CD4-positive, alpha-beta T cell treated with Interleukin-17A for 4 hours (primary cell): ENCODE results near the gene PPP1R15B.

Experiments used
- DNase-seq: peaks from one replicate; pipeline ENCODE4 v3.0.0-alpha.2; 2020; ENCODE audit warnings: mixed read lengths

Gene PPP1R15B

GRCh38 chr1:204420039-204421004 is 8.7 kb upstream of the PPP1R15B start:
- no peak for DNase-seq

GRCh38 chr1:204419064-204419403 is 7.4 kb upstream of the PPP1R15B start:
- DNase-seq = no peak

- no peak for DNase-seq
These were observed 6.8 kb upstream of the PPP1R15B start for GRCh38 chr1:204418174-204419063.

- DNase-seq = no peak
These were observed 5.7 kb upstream of the PPP1R15B start for GRCh38 chr1:204417074-204417997.

- DNase-seq = no peak
These were observed 5.0 kb upstream of the PPP1R15B start for GRCh38 chr1:204416589-204417073.

- DNase-seq = no peak
These were observed 3.7 kb upstream of the PPP1R15B start for GRCh38 chr1:204415351-204415750.

GRCh38 chr1:204414016-204414415 is 2.4 kb upstream of the PPP1R15B start:
- no peak for DNase-seq

- DNase-seq = no peak
These were observed 1.5 kb upstream of the PPP1R15B start for GRCh38 chr1:204413170-204413535.

- peak; percentile 51 for DNase-seq
These were observed 748 bp downstream of the PPP1R15B start for GRCh38 chr1:204410688-204411450.

- no peak for DNase-seq
These were observed 1.6 kb downstream of the PPP1R15B start for GRCh38 chr1:204409836-204410687.

GRCh38 chr1:204409123-204409522 is 2.5 kb downstream of the PPP1R15B start:
- DNase-seq = no peak

GRCh38 chr1:204408602-204409001 is 3.0 kb downstream of the PPP1R15B start:
- no peak for DNase-seq

- DNase-seq = peak; percentile 61
These were observed 3.5 kb downstream of the PPP1R15B start for GRCh38 chr1:204408074-204408507.

- no peak for DNase-seq
These were observed 4.2 kb downstream of the PPP1R15B start for GRCh38 chr1:204407295-204407971.

- no peak for DNase-seq
These were observed 5.0 kb downstream of the PPP1R15B start for GRCh38 chr1:204406621-204407020.

GRCh38 chr1:204405988-204406387 is 5.6 kb downstream of the PPP1R15B start:
- DNase-seq = no peak

- no peak for DNase-seq
These were observed 7.0 kb downstream of the PPP1R15B start for GRCh38 chr1:204404629-204405028.

GRCh38 chr1:204402391-204402790 is 9.2 kb downstream of the PPP1R15B start:
- no peak for DNase-seq

- no peak for DNase-seq
These were observed 9.9 kb downstream of the PPP1R15B start for GRCh38 chr1:204401730-204402129.
